Measurements from ENCODE around the gene IL27RA.

- TF ChIP-seq EZH2 (IDR thresholded peaks at IDR 0.05; ENCODE audit: low read depth, unreplicated experiment) (no peak), CTCF (conservative IDR thresholded peaks at IDR 0.05; ENCODE audit: low read depth in 2 of 2) (no peak), EZH2phosphoT487 (IDR thresholded peaks at IDR 0.05; ENCODE audit: unreplicated experiment) (no peak), REST (IDR thresholded peaks at IDR 0.05; ENCODE audit: unreplicated experiment) (no peak), POLR2AphosphoS5 (IDR thresholded peaks at IDR 0.05; ENCODE audit: low read depth) (no peak), JUNB (IDR thresholded peaks at IDR 0.05; ENCODE audit: unreplicated experiment) (no peak), CREB1 (CRISPR knock-in tag; IDR thresholded peaks at IDR 0.05; ENCODE audit: low read depth) (no peak), ZNF114 (CRISPR knock-in tag; IDR thresholded peaks at IDR 0.05) (no peak), ZNF331 (CRISPR knock-in tag; IDR thresholded peaks at IDR 0.05; ENCODE audit: low read depth) (no peak), ETS1 (IDR thresholded peaks at IDR 0.05) (no peak), ZNF462 (CRISPR knock-in tag; IDR thresholded peaks at IDR 0.05) (no peak), STAT1 (IDR thresholded peaks at IDR 0.05; ENCODE audit: unreplicated experiment) (no peak)
These were observed 23.8 kb downstream of the IL27RA start for GRCh38 chr19:14055396-14055795.

Data from GM23338 (cell line).